Stimulated activated CD8-positive, alpha-beta memory T cell treated with anti-CD3 and anti-CD28 coated beads, Interleukin-7, amount 100 ng/mL, for 48 hours (primary cell): ENCODE results near the gene ZNF319.
"Not testable (repeated sequence)": the region's sequence is repeated elsewhere in the genome, so short reads cannot be mapped to it uniquely, and the experiment has no call there.

Experiments used
- DNase-seq, 2 donors: peaks; one replicate each; pipeline ENCODE4 v3.0.0-alpha.2; 2020; ENCODE audit warnings: low read depth in 1 of 2; ENCODE audit errors: extremely low read depth in 1 of 2

The ZNF319 gene

DNA sequence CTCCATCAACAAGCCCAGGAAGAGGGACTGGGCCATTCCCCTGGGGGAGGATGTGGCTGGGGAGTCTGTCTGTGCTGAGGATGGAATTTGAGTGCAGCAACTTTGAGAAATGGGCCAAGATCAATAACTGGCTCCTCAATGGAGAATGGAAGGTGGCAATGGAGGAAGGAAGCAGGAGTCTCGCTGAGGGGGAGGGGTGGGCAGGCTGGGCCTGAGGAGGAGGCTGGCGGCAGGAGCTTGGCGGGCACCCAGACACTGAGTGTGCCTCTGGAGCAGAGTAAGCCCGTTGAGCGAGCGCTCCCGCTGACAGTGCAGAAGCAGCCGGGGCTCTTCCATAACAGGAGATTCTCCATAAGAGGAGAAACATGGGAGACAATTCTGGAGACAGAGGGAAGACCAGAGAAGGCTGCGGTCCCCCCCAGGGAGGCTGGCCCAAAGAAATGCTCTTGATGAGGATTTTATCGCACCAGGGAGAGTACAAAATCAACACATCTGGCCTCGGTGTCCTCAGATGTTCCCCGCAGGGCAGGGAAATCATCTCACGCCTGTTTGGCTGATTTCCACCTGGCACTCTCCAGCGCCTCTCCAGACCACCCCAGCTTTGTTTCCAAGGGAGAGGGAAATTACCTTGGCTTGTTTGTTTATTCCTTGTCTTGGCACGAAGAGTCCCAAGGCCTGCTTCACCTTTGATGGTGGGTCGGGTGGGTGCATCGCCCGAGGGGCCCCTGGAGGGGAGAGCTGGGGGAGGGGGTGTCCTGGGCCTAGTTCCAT lies 22.3 kb upstream of the ZNF319 start:
- no peak for DNase-seq

DNA sequence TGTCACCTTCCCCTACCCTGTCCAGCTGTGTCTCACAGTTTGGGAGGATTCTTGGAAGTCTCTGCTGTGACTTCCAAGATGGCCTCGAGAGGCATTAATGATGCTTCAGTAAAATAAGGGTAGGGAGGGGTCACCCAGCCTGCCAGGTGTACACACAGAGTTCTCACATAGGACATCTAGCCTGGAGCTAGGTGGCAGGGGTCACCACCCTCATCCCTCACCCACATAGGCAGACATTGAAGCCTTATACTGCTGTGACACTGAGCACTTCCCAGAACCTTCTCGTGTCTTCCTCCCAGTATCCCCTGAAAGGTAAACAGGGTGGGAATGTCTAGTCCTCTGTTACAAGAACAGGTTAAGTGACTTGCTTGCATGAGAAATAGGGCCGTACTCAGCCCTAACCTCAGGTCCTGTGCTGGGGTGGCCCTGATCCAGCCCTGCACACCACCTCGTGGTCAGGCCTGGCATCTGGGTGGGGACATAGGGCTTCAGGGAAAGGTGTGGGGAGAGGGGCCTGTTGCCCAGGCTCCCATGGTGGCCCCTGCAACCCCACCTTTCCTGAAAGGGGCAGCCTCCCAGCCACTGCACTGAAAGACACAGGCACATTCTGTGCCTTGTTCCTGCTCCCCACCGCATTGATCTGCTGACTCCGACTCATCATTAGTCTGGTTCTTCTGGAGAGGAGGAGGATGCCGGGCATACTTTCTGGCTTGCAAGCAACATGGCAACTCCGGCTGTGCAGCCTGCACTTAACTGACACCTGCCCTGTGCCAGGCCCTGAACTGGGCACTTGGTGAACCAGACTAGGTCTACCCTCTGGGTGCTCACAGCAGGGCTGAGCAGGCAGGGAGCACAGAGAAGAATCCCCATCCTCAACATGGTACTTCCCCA lies 21.4 kb upstream of the ZNF319 start:
- no peak for DNase-seq

DNA sequence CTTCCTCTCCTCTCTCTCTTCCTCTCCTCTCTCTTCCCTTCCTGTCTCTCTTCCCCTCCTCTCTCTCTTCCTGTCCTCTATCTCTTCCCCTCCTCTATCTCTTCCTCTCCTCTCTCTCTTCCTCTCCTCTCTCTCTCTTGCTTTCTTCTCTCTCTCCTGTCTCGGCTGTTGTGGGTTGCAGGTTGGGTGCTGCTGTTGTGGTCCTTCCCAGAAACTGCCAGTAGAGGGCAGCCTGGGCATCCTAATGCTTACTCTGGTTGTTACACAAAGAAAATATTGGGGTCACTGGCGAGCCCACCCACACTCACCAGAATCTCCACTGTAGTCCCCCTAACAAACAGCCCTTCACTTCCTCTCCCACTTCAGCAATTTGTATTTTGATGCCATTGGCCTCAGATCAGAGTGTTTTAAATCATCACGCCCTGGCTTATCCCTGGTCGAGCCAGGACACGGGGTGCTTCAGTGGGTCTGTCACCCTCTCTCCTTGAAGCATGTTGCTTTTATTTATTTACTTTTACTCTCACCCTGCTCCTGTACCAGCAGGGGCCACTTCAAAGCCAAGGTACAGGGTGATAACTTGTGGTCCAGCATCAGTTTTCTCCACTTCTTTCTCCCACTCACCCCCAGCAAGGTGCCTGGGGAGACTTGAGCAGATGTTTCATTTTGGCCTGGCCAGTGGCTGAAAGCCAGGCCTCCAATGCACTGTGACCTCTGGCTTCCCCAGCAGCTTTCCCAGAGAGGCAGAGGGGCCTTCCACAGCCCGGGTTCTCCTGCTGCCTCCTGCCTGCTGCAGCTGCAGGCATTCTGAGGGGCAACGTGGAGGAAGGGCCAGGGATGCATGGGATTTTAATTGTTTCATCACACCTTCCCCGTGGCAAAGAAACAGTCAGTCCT lies 20.4 kb upstream of the ZNF319 start:
- DNase-seq, result no peak

DNA sequence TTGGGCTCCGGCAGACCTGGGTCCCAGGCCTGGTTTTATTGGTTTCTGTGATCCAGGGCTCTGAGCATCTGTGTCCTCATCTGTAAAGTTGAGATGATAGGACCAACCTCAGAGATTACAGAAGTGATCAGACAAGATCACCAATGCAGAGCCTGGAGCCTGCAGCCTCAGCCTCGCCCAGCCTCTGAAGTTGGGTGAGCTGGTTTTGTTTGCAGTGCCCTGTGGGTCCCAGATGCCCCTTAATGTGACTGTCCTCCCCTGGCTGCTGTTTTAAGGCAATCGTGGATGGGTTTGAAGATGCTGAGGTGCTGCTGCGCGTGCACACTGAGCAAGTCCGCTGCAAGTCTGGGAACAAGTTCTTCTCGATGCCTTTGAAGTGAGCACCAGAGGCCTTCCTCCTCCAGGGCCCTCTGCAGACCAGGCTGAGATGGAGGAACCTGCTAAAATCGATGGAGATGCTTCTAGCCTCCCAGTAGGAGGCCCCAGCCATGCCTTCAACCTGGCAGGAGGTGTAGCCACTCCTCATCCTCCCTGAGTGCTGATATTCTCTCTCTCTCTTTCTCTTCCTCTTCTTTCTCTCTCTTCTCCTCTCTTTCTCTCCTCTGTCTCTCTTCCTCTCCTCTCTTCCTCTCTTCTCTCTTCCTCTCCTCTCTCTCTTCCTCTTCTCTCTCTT lies 19.5 kb upstream of the ZNF319 start:
- DNase-seq, result no peak

DNA sequence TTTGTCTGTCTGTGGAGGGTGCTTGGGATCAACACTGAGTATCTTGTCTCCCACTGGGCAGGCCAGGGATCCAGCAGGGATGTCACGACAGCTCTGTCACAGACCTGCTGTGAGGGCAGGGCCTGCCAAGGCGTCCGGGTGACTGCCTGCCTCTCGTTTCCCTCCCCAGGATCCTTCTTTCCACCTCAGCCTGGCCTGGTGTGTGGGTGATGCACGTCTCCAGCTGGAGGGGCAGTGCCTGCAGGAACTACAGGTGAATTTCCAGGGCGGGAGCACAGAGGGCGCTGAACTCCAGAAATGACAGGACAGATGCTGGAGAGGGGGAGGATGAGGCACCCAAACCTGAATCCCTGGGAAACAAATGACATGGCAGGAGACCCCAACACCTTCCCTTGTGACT lies 18.3 kb upstream of the ZNF319 start:
- no peak for DNase-seq

DNA sequence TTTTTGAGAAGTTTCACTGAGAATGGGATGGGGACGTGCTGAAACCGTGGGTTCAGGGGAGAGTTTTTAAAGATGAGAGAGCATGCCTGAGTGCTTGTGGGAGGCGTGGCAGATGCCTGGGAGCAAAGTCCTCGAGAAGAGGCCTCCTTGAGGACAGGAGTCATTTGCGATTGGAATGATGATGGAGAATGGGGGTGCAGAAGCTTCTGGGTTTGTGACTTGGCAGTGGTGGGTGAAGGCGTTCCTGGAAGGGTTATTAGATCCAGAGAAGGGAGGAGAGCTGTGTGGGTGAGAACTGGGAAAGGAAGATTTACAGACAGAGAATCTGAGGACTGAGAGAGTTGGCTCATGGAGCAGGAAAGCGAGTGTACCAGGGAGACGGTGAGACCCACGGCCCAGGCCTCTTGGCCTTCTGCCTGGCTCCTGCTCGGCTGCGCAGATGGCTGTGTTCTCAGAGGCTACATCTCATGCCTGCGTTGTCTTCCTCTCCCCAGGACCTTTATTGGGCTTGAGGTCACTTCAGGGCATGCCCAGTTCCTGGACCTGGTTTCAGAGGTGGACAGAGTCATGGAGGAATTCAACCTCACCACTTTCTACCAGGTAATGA lies 16.5 kb upstream of the ZNF319 start:
- DNase-seq, result no peak

DNA sequence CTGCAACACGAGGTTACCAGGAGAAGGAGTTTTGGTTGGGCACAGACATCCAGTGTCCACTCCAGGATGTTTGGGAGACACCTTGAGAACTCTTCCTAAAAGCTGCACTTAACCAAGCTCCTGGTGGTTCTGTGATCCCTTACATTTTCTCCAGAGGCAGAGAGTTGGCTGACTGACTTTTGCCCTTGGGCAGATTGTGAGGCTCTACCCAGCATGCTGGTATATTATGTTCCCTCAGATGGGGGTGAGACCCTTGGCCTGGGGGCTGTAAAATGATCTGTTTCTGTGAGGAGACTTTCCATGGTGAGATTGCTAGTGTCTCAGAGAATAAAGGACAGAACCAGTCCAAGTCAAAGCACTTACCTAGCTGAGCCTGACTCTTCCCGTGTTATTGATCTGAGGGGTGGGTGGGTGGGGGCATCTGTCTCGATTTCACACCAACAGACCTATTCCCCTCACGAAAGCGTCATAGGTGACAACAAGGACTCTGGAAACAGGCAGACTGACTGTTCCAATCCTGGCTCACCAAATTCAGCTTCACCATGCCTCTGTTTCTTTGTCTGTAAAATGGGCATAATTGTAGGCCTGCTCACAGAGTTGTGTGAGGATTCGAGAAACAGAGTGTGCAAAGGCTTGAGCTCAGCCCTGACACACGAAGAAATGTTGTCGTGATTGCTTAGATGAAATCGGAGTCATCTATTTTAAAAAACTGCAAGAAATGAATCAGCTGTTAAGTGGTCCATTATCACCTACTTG lies 12.9 kb upstream of the ZNF319 start:
- DNase-seq, result no peak

DNA sequence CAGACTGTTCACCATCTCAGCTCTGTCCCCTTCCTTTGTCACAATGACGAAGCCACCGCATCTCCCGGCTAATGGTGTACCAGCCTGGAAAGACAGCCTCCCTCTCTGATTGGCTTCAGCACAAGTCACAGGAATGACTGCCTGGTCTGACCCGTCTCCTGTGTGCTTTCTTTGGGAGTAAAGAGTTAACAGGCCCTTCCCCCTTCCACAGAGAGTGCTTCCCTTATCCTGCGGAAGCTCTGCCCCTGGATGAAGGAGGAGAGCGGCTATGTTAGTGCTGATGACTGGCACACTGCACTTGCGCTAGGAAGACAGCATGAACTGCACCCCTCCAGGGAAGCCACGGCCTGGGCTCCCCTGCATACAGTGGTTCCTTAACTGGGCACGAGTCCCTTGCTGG lies 12.0 kb upstream of the ZNF319 start:
- DNase-seq, result no peak

DNA sequence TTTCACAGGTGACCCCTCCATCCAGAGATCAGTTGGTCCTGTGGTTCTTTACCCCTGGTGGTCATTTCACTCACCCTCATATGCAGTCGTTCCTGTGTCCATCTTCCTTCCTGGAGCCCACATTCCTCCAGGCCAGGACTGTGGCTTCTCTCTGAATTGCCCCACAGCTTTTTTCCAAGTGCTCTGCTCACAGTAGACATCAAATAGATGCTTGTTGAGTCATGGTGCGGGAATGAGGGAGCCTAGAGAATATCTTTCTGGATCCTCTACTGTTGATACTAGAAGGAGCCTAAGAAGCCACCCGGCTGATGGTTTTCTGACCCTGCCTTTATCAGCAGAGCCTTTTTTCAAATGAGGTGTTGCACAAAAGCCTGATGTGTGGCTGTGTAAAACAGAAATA lies 11.2 kb upstream of the ZNF319 start:
- no peak for DNase-seq

DNA sequence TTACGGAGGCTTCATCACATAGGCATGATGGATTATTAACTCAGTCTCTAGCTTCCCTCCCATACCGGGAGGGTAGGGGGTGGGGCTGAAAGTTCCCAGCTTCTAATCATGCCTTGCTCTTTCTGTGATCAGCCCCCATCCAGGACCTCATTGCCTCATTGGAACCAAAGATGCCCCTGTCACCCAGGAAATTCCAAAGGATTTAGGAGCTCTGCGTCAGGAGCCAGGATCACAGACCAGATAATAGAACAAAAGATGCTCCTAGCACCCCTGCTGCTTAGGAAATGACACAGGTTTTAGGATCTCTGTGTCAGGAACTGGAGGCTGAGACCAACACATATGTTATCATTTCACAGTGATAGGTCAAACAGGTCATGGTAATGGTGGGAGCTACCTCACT lies 10.4 kb upstream of the ZNF319 start:
- no peak for DNase-seq

DNA sequence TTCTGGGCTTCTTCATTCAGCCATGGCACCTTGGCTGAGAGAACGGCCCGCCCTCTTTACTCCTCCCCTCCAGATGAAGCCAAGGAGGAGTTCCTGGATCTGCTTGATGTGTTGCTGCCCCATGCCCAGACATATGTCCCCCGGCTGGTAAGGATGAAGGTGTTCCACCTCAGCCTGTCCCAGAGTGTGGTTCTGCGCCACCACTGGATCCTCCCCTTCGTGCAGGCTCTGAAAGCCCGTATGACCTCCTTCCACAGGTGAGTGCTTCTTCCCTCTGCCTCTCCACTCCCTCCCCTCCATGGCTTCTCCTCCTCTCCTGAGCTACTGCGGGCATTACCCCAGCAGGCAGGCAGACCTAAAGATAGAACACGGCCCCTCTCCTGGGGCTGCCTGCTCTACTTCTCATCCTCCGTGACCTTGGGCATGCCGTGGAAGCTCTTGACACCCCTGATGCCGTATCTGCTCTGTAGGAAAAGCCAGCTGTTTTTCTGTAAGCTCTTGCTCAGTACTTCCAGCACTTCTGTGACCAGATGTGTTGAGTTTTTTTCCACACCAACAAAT lies 9.5 kb upstream of the ZNF319 start:
- DNase-seq, result no peak

DNA sequence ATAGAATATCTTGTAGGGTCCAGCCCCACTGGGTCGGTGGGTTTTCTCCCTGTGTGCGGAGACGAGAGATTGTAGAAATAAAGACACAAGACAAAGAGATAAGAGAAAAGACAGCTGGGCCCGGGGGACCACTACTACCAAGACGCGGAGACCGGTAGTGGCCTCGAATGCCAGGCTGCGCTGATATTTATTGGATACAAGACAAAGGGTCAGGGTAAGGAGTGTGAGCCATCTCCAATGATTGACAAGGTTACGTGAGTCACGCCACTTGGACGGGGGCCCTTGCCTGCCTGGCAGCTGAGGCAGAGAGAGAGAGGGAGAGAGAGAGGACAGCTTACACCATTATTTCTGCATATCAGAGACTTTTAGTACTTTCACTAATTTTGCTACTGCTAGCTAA lies 4.3 kb upstream of the ZNF319 start:
- DNase-seq, result not testable (repeated sequence)

DNA sequence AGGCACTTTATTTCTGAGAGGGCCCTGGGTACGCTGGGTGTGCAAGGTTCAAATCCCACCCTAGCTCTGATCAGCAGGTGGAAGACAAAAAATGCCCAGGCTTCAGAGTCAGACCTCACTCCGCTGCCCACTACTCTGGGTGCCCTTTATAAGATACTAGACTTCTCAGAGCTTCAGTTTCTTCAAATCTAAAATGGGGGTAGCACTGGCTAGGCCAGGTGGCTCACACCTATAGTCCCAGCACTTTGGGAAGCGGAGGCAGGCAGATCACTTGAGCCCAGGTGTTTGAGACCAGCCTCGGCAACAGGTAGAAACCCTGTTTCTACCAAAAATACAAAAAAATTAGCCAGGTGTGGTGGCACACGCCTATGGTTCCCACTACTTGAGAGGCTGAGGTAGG lies 2.5 kb upstream of the ZNF319 start:
- DNase-seq, result no peak

DNA sequence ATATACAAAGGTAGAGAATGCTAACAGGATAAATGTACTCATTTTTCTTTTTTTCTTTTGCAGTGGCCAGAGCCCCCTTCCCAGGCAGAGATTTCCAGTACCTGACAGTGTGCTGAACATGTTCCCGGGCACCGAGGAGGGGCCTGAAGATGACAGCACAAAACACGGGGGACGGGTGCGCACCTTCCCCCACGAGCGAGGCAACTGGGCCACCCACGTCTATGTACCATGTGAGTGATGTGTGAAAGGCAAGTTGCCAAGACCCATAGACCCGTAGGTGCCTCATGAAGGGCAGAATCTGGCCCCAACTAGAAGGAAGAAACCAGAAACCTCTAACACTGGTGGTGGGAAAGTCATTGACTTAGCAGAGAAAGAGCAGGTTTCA lies 1.9 kb upstream of the ZNF319 start:
- DNase-seq, result no peak

DNA sequence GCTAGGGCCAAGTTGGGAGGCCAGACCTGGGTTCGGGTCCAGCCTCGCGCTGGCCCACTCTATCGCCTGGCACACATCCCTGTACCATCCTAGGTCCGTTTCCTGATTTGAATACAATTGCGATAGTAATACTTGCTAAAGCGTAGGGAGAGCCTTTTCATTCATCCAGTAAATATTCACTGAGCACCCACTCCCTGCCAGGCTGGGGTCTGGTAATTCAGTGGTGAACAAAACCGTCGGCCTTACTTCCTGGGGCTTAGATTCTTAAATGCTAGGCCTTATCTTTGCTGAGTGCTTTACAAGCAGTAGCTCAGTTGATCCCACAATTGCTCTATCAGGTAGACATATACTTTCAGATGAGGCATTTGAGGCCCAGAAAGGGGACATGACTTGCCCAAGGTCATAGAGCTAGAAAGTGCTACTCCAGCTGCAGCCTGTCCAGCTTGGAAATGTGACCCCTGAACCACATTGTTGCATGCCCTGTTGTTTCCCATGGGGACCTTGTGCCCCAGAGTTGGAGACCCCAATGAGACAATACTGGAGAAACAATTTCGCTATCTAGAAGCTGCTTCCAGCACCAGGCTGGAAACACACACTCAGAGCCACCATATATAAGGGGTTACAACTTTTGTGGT lies 1.4 kb upstream of the ZNF319 start:
- no peak for DNase-seq

DNA sequence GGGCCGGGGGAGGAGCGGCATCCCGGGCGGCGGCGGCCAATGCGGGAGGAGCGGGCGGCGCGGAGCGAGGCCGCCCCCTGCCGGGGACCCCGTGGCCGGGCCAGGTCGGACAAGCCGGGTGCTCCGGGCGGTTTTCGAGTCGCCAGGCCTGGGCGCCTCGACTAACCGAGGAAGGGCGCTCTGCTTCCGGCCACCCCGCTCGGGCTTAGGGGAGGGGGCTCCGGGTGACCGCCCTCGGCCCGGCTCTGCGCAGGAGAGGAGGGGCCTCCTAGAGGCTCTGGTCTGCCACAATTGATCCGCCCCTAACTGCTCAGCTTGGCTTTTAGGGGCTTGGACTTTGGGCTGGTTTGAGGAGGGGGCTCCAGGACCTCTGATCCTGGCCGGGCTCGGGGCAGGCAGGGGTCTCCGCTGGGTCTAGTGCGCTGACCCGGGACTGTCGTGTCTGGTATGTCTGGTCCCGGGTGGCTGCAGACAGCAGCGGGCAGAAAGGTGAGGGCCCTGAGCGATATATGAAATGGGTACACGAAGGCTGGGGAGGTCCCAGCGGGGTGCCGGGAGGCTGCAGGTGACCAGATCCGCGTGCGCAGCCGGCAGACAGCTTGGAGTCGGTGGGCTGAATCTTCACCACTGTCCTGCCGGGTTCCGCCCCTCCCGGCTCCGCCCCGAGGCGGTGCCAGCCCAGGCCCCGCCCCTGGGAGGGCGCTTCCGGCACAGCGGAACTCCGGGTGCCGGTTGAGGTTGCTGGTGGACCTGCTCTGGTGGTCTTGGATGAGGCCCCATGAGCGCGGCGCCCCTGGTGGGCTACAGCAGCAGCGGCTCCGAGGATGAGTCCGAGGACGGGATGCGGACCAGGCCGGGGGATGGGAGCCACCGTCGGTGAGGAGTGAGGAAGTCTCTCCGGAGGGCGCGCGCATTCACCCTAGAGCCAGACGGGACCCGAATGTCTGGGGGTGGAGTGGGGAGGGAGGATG lies 519 bp upstream of the ZNF319 start, which contains the start of gene USB1:
TSS of gene USB1 (plus strand) at position 702 of the 971 bp plus-strand sequence. CDS start at position 779, 77 bp downstream.
- DNase-seq, result peak; percentile 69 to 79

DNA sequence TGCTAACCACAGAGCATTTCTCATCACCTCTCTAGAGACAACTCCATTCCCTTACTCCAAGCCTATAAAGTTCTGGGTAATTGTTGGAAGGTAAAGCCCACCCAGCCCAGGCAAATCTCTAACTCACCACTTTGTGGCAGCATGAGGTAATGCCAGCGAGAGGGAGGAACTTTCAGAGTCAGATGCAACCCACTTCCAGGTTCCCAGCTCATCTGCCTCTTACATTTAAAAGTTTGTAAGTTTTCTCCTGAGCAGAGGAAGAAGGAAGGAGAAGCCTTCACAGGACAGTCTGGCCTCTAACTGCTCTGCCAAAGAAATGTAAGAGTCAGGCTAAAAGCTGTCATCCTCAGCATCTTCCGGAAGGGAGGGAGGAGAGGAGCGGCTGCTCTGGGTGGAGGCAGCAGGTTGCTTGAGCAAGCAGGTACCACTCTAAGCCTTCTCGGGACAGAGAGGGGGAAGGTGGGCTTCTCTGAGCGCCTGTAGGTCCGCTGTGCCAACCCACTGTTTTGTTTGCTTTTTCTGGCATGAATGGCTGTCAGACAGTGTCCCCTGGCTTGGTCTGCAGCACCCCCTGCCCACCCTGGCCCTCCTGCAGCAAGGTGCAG lies 1.0 kb downstream of the ZNF319 start:
- DNase-seq, result no peak
